ENCODE data around the gene FBXO41.

FBXO41 gene

DNA sequence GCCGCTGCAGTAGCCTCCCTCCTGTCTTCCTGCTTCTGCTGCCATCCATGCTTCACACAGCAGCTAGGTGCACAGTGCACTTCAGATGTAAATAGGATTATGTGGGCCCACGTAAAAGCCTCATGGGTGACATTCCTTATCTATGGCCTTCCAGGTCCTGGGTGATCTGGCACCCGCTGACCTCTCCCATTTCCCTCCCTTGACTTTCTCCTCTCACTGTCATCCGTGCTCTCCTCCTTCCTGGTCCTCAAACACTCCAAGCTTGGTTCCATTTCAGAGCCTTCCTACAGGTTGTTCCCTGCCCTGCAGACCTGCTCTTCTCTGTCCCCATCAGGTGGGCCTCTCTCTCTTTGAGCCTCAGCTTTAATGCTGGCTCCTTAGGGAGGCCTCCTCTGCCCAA is 74.3 kb downstream of the FBXO41 start:
- no peak for FAIRE-seq

DNA sequence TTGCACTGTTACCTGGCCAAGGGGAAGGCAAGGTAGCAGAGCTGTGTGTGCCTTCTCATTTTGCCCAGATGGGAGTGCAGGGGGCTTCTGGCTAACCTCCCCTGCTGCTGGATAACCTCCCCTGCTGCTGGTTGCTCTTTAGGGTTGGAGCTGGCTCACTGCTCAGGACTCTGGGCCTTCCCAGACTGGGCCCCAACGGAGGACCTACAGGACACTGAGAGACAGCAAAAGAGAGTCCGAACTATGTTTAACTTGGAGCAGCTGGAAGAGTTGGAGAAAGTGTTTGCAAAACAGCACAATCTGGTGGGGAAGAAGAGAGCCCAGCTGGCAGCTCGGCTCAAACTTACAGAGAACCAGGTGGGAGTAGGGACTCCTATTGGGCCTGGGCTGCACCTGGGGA is 76.0 kb downstream of the FBXO41 start:
- FAIRE-seq: no peak

DNA sequence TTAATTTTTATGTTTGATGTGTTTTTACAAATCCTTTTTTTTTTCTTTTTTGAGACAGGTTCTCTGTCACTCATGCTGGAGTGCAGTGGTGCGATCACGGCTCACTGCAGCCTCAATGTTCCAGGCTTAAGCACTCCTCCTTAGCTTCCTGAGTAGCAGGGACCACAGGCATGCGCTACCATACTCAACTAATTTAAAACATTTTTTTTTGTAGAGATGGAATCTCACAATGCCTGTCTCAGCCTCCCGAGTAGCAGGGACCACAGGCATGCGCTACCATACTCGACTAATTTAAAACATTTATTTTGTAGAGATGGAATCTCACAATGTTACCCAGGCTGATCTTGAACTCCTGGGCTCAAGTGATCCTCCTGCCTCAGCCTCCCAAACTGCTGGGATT is 78.7 kb downstream of the FBXO41 start:
- no peak for FAIRE-seq

All from A204.1 (cell line).